H1 (cell line): ENCODE measurements around the gene LRP1. TPM values are rescaled to one million over a fixed set of nuclear protein-coding genes. Genes with fewer than 3 reads are reported as not detected.

Experiments used
- CTCF ChIA-PET: fragments of 300-600 bp; sonication (Branson Sonifier 250); formaldehyde crosslinking; loops from one replicate; lab custom pipeline; 2021; ENCODE audit not compliant: partially characterized antibody; lab: Charles Lee
- POLR2A ChIA-PET: fragments of 300-600 bp; sonication (Branson Sonifier 250); formaldehyde crosslinking; loops from one replicate; lab custom pipeline; 2021; ENCODE audit warnings: inconsistent platforms; ENCODE audit not compliant: partially characterized antibody; lab: Charles Lee
- DNase-seq, 2 experiments: peaks; one replicate each; pipeline versions ENCODE4 v3.0.0 to v3.0.0-alpha.2; 2010 to 2022; ENCODE audit warnings: low spot score in 2 of 2, low read depth in 1 of 2, mixed read lengths in 1 of 2
- FAIRE-seq: peaks from 2 replicates; lab custom pipeline; 2011; peaks lifted over from hg19 to GRCh38; lab: Jason Lieb, UNC
- H2AFZ ChIP-seq: 2 replicates; pipeline ENCODE4 v1.8.1; 2012; ENCODE audit warnings: low read length, inconsistent platforms
- H2AK5ac ChIP-seq: 2 replicates; pipeline ENCODE4 v1.6.1; 2013; ENCODE audit warnings: low read depth, low read length
- H2BK120ac ChIP-seq: replicated peaks from 2 replicates; pipeline ENCODE3; 2013; ENCODE audit warnings: low read depth, low read length, inconsistent platforms
- H2BK12ac ChIP-seq: 2 replicates; pipeline ENCODE4 v1.6.1; 2013; ENCODE audit warnings: low read depth, low read length
- H2BK15ac ChIP-seq: 2 replicates; pipeline ENCODE4 v1.6.1; 2013; ENCODE audit warnings: low read length
- H2BK20ac ChIP-seq: 2 replicates; pipeline ENCODE4 v1.6.1; 2013; ENCODE audit warnings: low read length
- H2BK5ac ChIP-seq: 2 replicates; pipeline ENCODE4 v1.6.1; 2013; ENCODE audit warnings: low read depth, low read length
- H3K14ac ChIP-seq: 2 replicates; pipeline ENCODE4 v1.6.1; 2013; ENCODE audit warnings: inconsistent platforms; ENCODE audit not compliant: insufficient read length
- H3K18ac ChIP-seq: 2 replicates; pipeline ENCODE4 v1.6.1; 2013; ENCODE audit warnings: low read length; ENCODE audit errors: extremely low read depth
- H3K23ac ChIP-seq: 2 replicates; pipeline ENCODE4 v1.6.1; 2013; ENCODE audit warnings: inconsistent platforms; ENCODE audit not compliant: insufficient read length
- H3K23me2 ChIP-seq: 2 replicates; pipeline ENCODE4 v1.6.1; 2013; ENCODE audit warnings: low read depth, low read length
- H3K27ac ChIP-seq: 2 replicates; pipeline ENCODE4 v1.6.1; 2011; ENCODE audit warnings: low read depth, low read length, inconsistent platforms
- H3K27me3 ChIP-seq, 4 experiments: replicated peaks in 1 of 4; 1 replicate in 1 of 4; 2 replicates in 3 of 4; pipeline versions ENCODE4 v1.6.1 to v1.8.1; 2011 to 2013; ENCODE audit warnings: low read length in 3 of 4, mild to moderate bottlenecking in 3 of 4, inconsistent platforms in 2 of 4, mixed read lengths in 2 of 4, moderate library complexity in 1 of 4; ENCODE audit not compliant: control insufficient read depth in 3 of 4, insufficient read depth in 3 of 4; ENCODE audit errors: extremely low read depth in 1 of 4
- H3K36me3 ChIP-seq, 4 experiments: 2 replicates each; pipeline versions ENCODE4 v1.6.1 to v1.8.1; 2011 to 2013; ENCODE audit warnings: mild to moderate bottlenecking in 4 of 4, low read length in 3 of 4, moderate library complexity in 2 of 4, control low read depth in 1 of 4, inconsistent platforms in 1 of 4; ENCODE audit not compliant: insufficient read depth in 4 of 4, control insufficient read depth in 2 of 4
- H3K4ac ChIP-seq: replicated peaks from 2 replicates; pipeline ENCODE3; 2013; ENCODE audit warnings: low read length, low read depth, mixed read lengths, inconsistent platforms; ENCODE audit not compliant: insufficient read length
- H3K4me1 ChIP-seq, 4 experiments: replicated peaks in 1 of 4; 1 replicate in 1 of 4; 2 replicates in 3 of 4; pipeline versions ENCODE4 v1.6.1 to v1.8.1; 2011 to 2013; ENCODE audit warnings: low read length in 3 of 4, inconsistent platforms in 2 of 4, mixed read lengths in 1 of 4; ENCODE audit not compliant: insufficient read depth in 4 of 4, control insufficient read depth in 3 of 4
- H3K4me2 ChIP-seq, 2 experiments: 2 replicates each; pipeline versions ENCODE4 v1.6.1 to v1.8.1; 2011 to 2013; ENCODE audit warnings: low read depth in 2 of 2, low read length in 2 of 2, control low read depth in 1 of 2, inconsistent platforms in 1 of 2, mild to moderate bottlenecking in 1 of 2; ENCODE audit not compliant: insufficient read depth in 1 of 2
- H3K4me3 ChIP-seq, 4 experiments: fragments of 200-600, 300-600 bp in 1 of 4; sonication (generic), shearing (Covaris generic), sonication (Bioruptor Twin) in 1 of 4; 2 replicates each; pipeline versions ENCODE4 v1.5.1 to v1.8.1; 2011 to 2016; ENCODE audit warnings: low read length in 4 of 4, low read depth in 3 of 4, control low read depth in 2 of 4, inconsistent platforms in 2 of 4, mild to moderate bottlenecking in 2 of 4, mixed read lengths in 1 of 4, moderate library complexity in 1 of 4; ENCODE audit not compliant: insufficient read depth in 2 of 4; ENCODE audit errors: extremely low read depth in 1 of 4
- H3K56ac ChIP-seq: replicated peaks from 2 replicates; pipeline ENCODE3; 2013; ENCODE audit warnings: low read depth, mild to moderate bottlenecking, mixed read lengths, low read length, inconsistent platforms; ENCODE audit not compliant: insufficient read length
- H3K79me1 ChIP-seq: 2 replicates; pipeline ENCODE4 v1.6.1; 2013; ENCODE audit warnings: low read depth, low read length, control low read depth
- H3K79me2 ChIP-seq, 2 experiments: 2 replicates each; pipeline versions ENCODE4 v1.6.1 to v1.8.1; 2012 to 2013; ENCODE audit warnings: low read length in 2 of 2, mild to moderate bottlenecking in 2 of 2, inconsistent platforms in 1 of 2; ENCODE audit not compliant: insufficient read depth in 2 of 2, control insufficient read depth in 1 of 2
- H3K9ac ChIP-seq, 4 experiments: replicated peaks in 1 of 4; 1 replicate in 1 of 4; 2 replicates in 3 of 4; pipeline versions ENCODE4 v1.6.1 to v1.8.1; 2011 to 2013; ENCODE audit warnings: low read depth in 3 of 4, low read length in 3 of 4, control low read depth in 2 of 4, mild to moderate bottlenecking in 2 of 4, moderate library complexity in 2 of 4, inconsistent platforms in 1 of 4; ENCODE audit errors: extremely low read depth in 1 of 4
- H3K9me3 ChIP-seq, 2 experiments: 2 replicates each; pipeline versions ENCODE4 v1.6.1 to v1.8.1; 2012 to 2013; ENCODE audit warnings: mild to moderate bottlenecking in 2 of 2, moderate library complexity in 2 of 2, control low read depth in 1 of 2, inconsistent platforms in 1 of 2, low read depth in 1 of 2, low read length in 1 of 2, mixed read lengths in 1 of 2; ENCODE audit not compliant: insufficient read depth in 2 of 2
- H4K20me1 ChIP-seq, 2 experiments: replicated peaks in 1 of 2; 2 replicates each; pipeline versions ENCODE3 to v1.8.1; 2011 to 2013; ENCODE audit warnings: inconsistent platforms in 2 of 2, low read length in 2 of 2, mild to moderate bottlenecking in 1 of 2; ENCODE audit not compliant: insufficient read depth in 2 of 2, control insufficient read depth in 1 of 2
- H4K5ac ChIP-seq: 2 replicates; pipeline ENCODE4 v1.6.1; 2013; ENCODE audit warnings: low read length, low read depth, mixed read lengths, inconsistent platforms; ENCODE audit not compliant: insufficient read length
- H4K8ac ChIP-seq: 2 replicates; pipeline ENCODE4 v1.8.0; 2013; ENCODE audit warnings: mild to moderate bottlenecking, moderate library complexity, low read length, inconsistent platforms; ENCODE audit not compliant: insufficient read depth; ENCODE audit errors: extremely low read depth
- H4K91ac ChIP-seq: replicated peaks from 2 replicates; pipeline ENCODE3; 2013; ENCODE audit warnings: low read length, mixed read lengths, inconsistent platforms; ENCODE audit not compliant: insufficient read length
- CTCF ChIP-seq, 3 experiments: IDR thresholded peaks; 1 replicate in 2 of 3; 2 replicates in 1 of 3; pipeline versions ENCODE4 v1.5.1 to v1.6.1; 2011; ENCODE audit warnings: low read length in 3 of 3, mild to moderate bottlenecking in 3 of 3, inconsistent platforms in 2 of 3, low read depth in 1 of 3, moderate library complexity in 1 of 3; ENCODE audit not compliant: insufficient read depth in 1 of 3; ENCODE audit errors: control extremely low read depth in 1 of 3
- PHF8 ChIP-seq: fragments of 200-600 bp; sonication (generic); conservative IDR thresholded peaks from 2 replicates; pipeline ENCODE4 v1.7.1; 2012; ENCODE audit warnings: low read depth, mild to moderate bottlenecking, inconsistent platforms, low read length, moderate library complexity
- WGBS, 2 experiments: shearing (Covaris generic) in 1 of 2; methylation state at CpG; one replicate each; pipeline versions ENCODE4 v1.1.6 to v1.1.7; 2013 to 2015; ENCODE audit warnings: low lambda C conversion rate in 2 of 2, mixed read lengths in 2 of 2, inconsistent platforms in 1 of 2, low coverage in 1 of 2, missing lambda C conversion rate in 1 of 2; ENCODE audit not compliant: insufficient replicate concordance in 2 of 2, insufficient coverage in 1 of 2, insufficient read length in 1 of 2; ENCODE audit errors: extremely low coverage in 1 of 2, missing lambda C conversion rate in 1 of 2; 5-methylcytosine and 5-hydroxymethylcytosine counted together
- polyA plus RNA-seq, 7 experiments: library from polyadenylated mRNA; depleted of rRNA in 3 of 7; stranded (reverse) in 5 of 7; unstranded in 2 of 7; fragments of >200 nt in 5 of 7; fragments of 200-250 nt in 2 of 7; gene quantifications; 1 replicate in 5 of 7; 2 replicates in 1 of 7; 4 replicates in 1 of 7; pipeline versions ENCODE4 v1.2.1 to v1.2.3, GENCODE V29; 2011 to 2013; ENCODE audit warnings: missing spikeins in 2 of 7, mixed read lengths in 2 of 7
- total RNA-seq: library from RNA; stranded (reverse); fragmentation: NEBNext Ultra II Directional; extraction: Animal tissue kit (Norgen Biotek cat#: 25700); gene quantifications from 2 replicates; pipeline ENCODE4 v1.2.1, GENCODE V29; 2021

Gene LRP1
- total and polyA plus RNA-seq, 2 of the 8 experiments (the other 6 are each of a cell fraction or from before 2014, with no cell fraction given): 35.3 to 92.5 TPM

GRCh38 chr12:57146961-57147944 is 19.0 kb downstream of the LRP1 start, which contains the start of gene LRP1-AS:
LRP1-AS (minus strand) TSS chr12:57147619.
- Histone ChIP-seq H3K4ac (no peak within 1 kb of the TSS), H3K4me1 (peaks cover 0 to 6% (median 2%) of the 10 kb centered on the region in 4 experiments; a peak in 4 of 7 replicates), H4K20me1 (peaks cover 12 to 19% of the 10 kb centered on the region in 2 experiments), H4K5ac (no peak within 1 kb of the TSS), H3K23ac (no peak within 1 kb of the TSS), H3K9me3 (no peaks in the 10 kb centered on the region), H2BK15ac (no peak within 1 kb of the TSS), H3K79me2 (no peaks in the 10 kb centered on the region), H3K4me2 (no peak within 1 kb of the TSS), H2BK120ac (no peak within 1 kb of the TSS), H3K14ac (no peak within 1 kb of the TSS), H3K4me3 (no peak within 1 kb of the TSS), H3K36me3 (peaks cover 30 to 51% (median 39%) of the 10 kb centered on the region in 4 experiments), H2BK12ac (no peak within 1 kb of the TSS), H2BK5ac (no peak within 1 kb of the TSS), H3K9ac (no peak within 1 kb of the TSS), H2BK20ac (no peak within 1 kb of the TSS), H3K56ac (no peak within 1 kb of the TSS), H3K79me1 (peaks cover 2% of the 10 kb centered on the region; the same call in 1 of the 2 replicates), H3K18ac (no peak within 1 kb of the TSS), H3K23me2 (no peaks in the 10 kb centered on the region), H4K8ac (no peak within 1 kb of the TSS), H2AK5ac (no peak within 1 kb of the TSS), H4K91ac (no peak within 1 kb of the TSS), H3K27ac (no peak within 1 kb of the TSS), H2AFZ (no peak within 1 kb of the TSS), H3K27me3 (no peaks in the 10 kb centered on the region)
- ChIA-PET POLR2A (interaction anchor here (0.9 to 5.6 kb wide), 12 partner anchors 7 to 93 kb away, joined by 3 to 62 read pairs (median 6); partner anchors contain the start of genes LRP1 and NAB2), CTCF (interaction anchor here (0.9 to 6.6 kb wide), 14 partner anchors 10 to 90 kb away, joined by 3 to 58 read pairs (median 4); a partner anchor contains a TSS)
- DNase-seq (no peak), FAIRE-seq (no peak)
- WGBS, 2 experiments: 81% methylated on average over 8 of the region's 8 CpGs; no CpG with 5 or more reads in 1 of the 2 experiments
- TF ChIP-seq CTCF (IDR thresholded peaks at IDR 0.05; ENCODE audit: control extremely low read depth in 1 of 3, insufficient read depth in 1 of 3, low read depth in 1 of 3, low read length in 3 of 3): no peak
- no peak for TF ChIP-seq PHF8
